B cell (primary cell): Measurements from ENCODE around the gene EEFSEC.

Source experiments
- CTCF ChIP-seq: fragments of 200-600 bp; IDR thresholded peaks from one replicate; pipeline ENCODE4 v1.8.0; 2022; ENCODE audit warnings: antibody characterized with exemption, mild to moderate bottlenecking
- EZH2 ChIP-seq: IDR thresholded peaks from 2 replicates; pipeline ENCODE4 v1.6.1; 2012; ENCODE audit warnings: borderline replicate concordance, low read depth, mild to moderate bottlenecking, moderate library complexity, low read length; ENCODE audit not compliant: insufficient read depth, poor library complexity, severe bottlenecking

- TF ChIP-seq EZH2 (no peak), CTCF (no peak)
Observed at GRCh38 chr3:128128251-128128650, 25.0 kb upstream of the EEFSEC start.
